ENCODE measurements around the gene PCYT1A.

- no peak for TF ChIP-seq POLR2A (IDR thresholded peaks at IDR 0.05)
- TF ChIP-seq CTCF (IDR thresholded peaks at IDR 0.05), result no peak
- no peak for TF ChIP-seq EP300 (IDR thresholded peaks at IDR 0.05)
Observed at GRCh38 chr3:196227629-196228493, 59.7 kb downstream of the PCYT1A start.
